Fibroblast of pulmonary artery (primary cell): Measurements from ENCODE around the gene DUSP19.

Source experiments
- DNase-seq: peaks from one replicate; pipeline ENCODE4 v3.0.0-alpha.2; 2010; ENCODE audit warnings: low read depth
- H3K4me3 ChIP-seq: replicated peaks from 2 replicates; pipeline ENCODE4 v1.5.1; 2011; ENCODE audit warnings: low read depth, mild to moderate bottlenecking, control low read depth, low read length, moderate library complexity
- TF ChIP-seq, protein P1 (sequence below): IDR thresholded peaks from 2 replicates; pipeline ENCODE4 v1.5.1; 2011; ENCODE audit warnings: mild to moderate bottlenecking, control low read depth, low read length, inconsistent platforms; ENCODE audit errors: missing control alignments

DUSP19 gene

DNA sequence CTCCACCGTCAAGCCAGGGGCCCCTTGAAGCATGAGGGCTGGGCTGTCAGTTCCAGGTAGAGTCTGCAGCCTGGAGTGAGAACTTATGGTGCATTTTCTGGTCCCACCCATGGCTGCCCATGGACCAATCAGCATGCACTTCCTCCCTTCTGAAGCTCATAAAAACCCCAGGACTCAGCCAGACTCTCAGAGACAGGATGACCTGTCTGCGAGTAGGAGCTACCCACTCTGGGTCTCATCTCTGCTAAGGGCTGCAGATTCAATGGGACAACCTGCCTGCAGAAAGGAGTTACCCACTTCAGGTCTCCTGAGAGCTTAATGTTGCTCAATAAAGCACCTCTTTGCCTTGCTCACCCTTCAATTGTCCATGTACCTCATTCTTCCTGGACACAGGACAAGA, 9.4 kb upstream of the DUSP19 start:
- TF ChIP-seq, protein P1, sequence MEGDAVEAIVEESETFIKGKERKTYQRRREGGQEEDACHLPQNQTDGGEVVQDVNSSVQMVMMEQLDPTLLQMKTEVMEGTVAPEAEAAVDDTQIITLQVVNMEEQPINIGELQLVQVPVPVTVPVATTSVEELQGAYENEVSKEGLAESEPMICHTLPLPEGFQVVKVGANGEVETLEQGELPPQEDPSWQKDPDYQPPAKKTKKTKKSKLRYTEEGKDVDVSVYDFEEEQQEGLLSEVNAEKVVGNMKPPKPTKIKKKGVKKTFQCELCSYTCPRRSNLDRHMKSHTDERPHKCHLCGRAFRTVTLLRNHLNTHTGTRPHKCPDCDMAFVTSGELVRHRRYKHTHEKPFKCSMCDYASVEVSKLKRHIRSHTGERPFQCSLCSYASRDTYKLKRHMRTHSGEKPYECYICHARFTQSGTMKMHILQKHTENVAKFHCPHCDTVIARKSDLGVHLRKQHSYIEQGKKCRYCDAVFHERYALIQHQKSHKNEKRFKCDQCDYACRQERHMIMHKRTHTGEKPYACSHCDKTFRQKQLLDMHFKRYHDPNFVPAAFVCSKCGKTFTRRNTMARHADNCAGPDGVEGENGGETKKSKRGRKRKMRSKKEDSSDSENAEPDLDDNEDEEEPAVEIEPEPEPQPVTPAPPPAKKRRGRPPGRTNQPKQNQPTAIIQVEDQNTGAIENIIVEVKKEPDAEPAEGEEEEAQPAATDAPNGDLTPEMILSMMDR = no peak
- H3K4me3 ChIP-seq = no peak overlapping the region

DNA sequence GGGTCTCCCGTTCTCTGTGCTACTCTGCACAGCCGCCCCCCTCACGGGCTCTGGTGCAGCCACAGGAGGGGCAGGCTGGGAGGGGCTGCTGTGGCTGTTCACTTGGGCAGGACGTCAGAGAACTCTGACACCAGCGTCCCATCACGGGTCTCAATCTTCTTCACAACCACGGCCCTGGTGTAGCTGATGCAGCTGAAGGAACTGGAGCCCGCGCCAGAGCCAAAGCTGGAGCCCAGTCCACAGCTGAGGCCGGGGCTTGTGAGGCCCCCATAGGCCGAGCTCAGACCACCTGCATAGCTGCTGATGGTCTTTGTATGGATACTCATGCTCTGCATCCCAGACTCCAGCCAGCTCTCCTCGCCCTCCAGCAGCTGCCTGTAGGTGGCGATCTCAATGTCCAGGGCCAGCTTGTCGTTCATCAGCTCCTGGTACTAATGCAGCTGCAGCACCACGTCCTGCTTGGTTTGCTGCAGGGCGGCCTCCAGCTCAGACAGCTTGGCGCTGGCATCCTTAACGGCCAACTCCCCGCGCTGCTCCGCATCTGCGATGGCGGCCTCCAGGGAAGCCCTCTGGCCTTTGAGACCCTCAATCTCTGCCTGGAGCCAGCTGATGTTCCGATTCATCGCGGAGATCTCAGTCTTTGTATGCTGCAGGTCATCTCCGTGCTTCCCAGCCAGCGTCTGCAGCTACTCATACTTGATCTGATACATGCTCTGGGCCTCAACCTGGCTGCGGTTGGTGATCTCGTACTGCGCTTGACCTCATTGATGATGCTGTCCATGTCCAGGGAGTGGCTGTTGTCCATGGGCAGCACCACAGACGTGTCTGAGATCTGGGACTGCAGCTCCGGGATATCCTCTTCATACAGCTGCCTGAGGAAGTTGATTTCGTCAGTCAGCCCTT, 7.4 kb upstream of the DUSP19 start:
- no peak overlapping the region for H3K4me3 ChIP-seq
- TF ChIP-seq, protein P1 = peak; percentile 72
- DNase-seq = peak; percentile 68

More for the DNA sequence above, 9.4 kb upstream of the DUSP19 start:
- no peak for DNase-seq

- TF ChIP-seq, protein P1 = no peak
- no peak overlapping the region for H3K4me3 ChIP-seq
- DNase-seq = no peak
These were observed 6.4 kb upstream of the DUSP19 start for GRCh38 chr2:183072177-183072576.

DNA sequence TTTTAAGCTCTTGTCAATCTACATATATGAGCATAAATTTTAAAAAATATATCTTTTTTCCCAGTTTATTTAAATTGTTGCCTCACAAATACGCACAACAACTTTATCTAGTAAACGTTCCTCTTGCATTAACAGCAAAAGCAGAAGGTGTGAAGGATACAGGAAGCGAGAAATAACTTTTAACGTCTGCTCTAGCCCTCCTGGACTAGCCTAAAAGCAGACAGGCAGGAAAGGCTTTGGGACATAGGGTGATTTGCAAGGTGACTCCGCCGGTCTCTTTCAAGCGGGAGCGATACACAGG, 434 bp upstream of the DUSP19 start:
- H3K4me3 ChIP-seq = peak overlapping the region; percentile 68
- no peak for DNase-seq
- TF ChIP-seq, protein P1 = no peak

GRCh38 chr2:183079139-183079775, 710 bp downstream of the DUSP19 start:
- peak; percentile 64 for DNase-seq
- peak overlapping the region; percentile 68 for H3K4me3 ChIP-seq
- TF ChIP-seq, protein P1 = no peak

DNA sequence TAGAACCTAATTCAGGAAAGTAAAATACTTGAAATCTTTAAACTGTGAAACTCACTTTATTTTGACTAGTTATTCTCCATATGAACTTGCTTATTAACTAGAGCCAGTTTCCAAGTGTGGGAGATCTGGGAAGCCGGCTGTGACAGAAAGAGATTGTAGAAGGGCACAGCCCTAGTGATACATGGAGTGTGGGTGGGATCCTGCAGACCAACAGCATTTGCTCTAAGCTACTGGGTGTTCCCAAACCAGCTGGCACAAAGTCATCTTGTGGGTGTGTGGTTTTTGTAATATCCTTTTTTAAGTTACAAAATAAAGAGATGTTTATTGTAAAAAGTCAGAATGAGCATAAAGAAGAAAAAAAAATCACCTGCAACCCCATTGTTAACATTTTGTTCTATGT, 3.4 kb downstream of the DUSP19 start:
- H3K4me3 ChIP-seq = no peak overlapping the region
- TF ChIP-seq, protein P1 = no peak
- peak; percentile 38 for DNase-seq
